ENCODE data around the gene DNM3. TPM values are rescaled to one million over a fixed set of nuclear protein-coding genes. Genes with fewer than 3 reads are reported as not detected.

The DNM3 gene
- total RNA-seq, 1 experiment from 2014 or later = 2.7 TPM

- Histone ChIP-seq H3K23ac (ENCODE audit: insufficient read length, low read depth, low read length) (no peak overlapping the region), H3K4me2 (ENCODE audit: insufficient read depth, insufficient read length, low read length) (no peak overlapping the region), H3K56ac (ENCODE audit: insufficient read length, low read depth, low read length) (no peak overlapping the region), H2BK15ac (ENCODE audit: low read depth, low read length) (no peak overlapping the region), H3K79me1 (ENCODE audit: insufficient read depth, low read depth, low read length, poor library complexity, severe bottlenecking) (no peaks in the 10 kb centered on the region), H2BK120ac (ENCODE audit: low read depth, low read length, poor library complexity, severe bottlenecking) (no peak overlapping the region), H3K4me1 (ENCODE audit: insufficient read depth, low read length) (no peaks in the 10 kb centered on the region), H3K9me3 (ENCODE audit: control insufficient read depth, low read depth, low read length) (no peaks in the 10 kb centered on the region), H3T11ph (ENCODE audit: low read length) (no peak overlapping the region), H3K23me2 (ENCODE audit: insufficient read length, low read depth, low read length, poor library complexity, severe bottlenecking) (no peaks in the 10 kb centered on the region), H3K4ac (ENCODE audit: low read depth, low read length) (no peak overlapping the region), H2AFZ (ENCODE audit: low read length) (no peak overlapping the region), H3K27me3 (ENCODE audit: insufficient read depth, low read length) (no peaks in the 10 kb centered on the region), H2BK5ac (ENCODE audit: insufficient read length, low read length) (no peak overlapping the region), H2BK20ac (ENCODE audit: low read depth, low read length, poor library complexity, severe bottlenecking) (no peak overlapping the region), H2BK12ac (ENCODE audit: insufficient read length, low read depth, low read length) (no peak overlapping the region), H3K14ac (ENCODE audit: insufficient read depth, low read length) (no peak overlapping the region), H4K5ac (ENCODE audit: insufficient read length, low read depth, low read length) (no peak overlapping the region), H3K27ac (ENCODE audit: insufficient read length, low read depth, low read length) (no peak overlapping the region), H4K8ac (replicated peaks; ENCODE audit: insufficient read length, low read depth, low read length) (no peak overlapping the region), H3K79me2 (ENCODE audit: insufficient read depth, low read length) (no peaks in the 10 kb centered on the region), H2AK5ac (ENCODE audit: insufficient read length, low read length) (no peak overlapping the region), H4K91ac (ENCODE audit: insufficient read length, low read depth, low read length) (no peak overlapping the region), H4K20me1 (ENCODE audit: control insufficient read depth, insufficient read depth, insufficient read length) (no peaks in the 10 kb centered on the region), H3K9ac (ENCODE audit: extremely low read depth, insufficient read length, low read length) (no peak overlapping the region), H3K18ac (ENCODE audit: insufficient read length, low read depth, low read length) (no peak overlapping the region)
- no peaks in the 10 kb centered on the region for H3K9me3 Mint-ChIP-seq
- H3K36me3 Mint-ChIP-seq (ENCODE audit: insufficient read depth in 1 of 3, low read depth in 3 of 3) = no peaks in the 10 kb centered on the region
- DNase-seq = no peak
- TF ChIP-seq, protein P1, sequence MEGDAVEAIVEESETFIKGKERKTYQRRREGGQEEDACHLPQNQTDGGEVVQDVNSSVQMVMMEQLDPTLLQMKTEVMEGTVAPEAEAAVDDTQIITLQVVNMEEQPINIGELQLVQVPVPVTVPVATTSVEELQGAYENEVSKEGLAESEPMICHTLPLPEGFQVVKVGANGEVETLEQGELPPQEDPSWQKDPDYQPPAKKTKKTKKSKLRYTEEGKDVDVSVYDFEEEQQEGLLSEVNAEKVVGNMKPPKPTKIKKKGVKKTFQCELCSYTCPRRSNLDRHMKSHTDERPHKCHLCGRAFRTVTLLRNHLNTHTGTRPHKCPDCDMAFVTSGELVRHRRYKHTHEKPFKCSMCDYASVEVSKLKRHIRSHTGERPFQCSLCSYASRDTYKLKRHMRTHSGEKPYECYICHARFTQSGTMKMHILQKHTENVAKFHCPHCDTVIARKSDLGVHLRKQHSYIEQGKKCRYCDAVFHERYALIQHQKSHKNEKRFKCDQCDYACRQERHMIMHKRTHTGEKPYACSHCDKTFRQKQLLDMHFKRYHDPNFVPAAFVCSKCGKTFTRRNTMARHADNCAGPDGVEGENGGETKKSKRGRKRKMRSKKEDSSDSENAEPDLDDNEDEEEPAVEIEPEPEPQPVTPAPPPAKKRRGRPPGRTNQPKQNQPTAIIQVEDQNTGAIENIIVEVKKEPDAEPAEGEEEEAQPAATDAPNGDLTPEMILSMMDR (conservative IDR thresholded peaks at IDR 0.05) = no peak
- H3K4me1 Mint-ChIP-seq = peaks cover 12 to 13% of the 10 kb centered on the region in 2 experiments
- no peaks in the 10 kb centered on the region for H3K27me3 Mint-ChIP-seq (ENCODE audit: low read depth)
- H3K4me3 Mint-ChIP-seq = no peak overlapping the region
- no CpG with 5 or more reads among the region's 4 CpGs for WGBS (ENCODE audit: extremely low coverage, insufficient read length, low lambda C conversion rate)
- no peak overlapping the region for H3K27ac Mint-ChIP-seq
Measured at GRCh38 chr1:172180501-172181285, 339.4 kb downstream of the DNM3 start.
